ENCODE measurements around the gene ZNF670. TPM values are rescaled to one million over a fixed set of nuclear protein-coding genes. Genes with fewer than 3 reads are reported as not detected.

ZNF670 gene
- total RNA-seq, 2 experiments from 2014 or later = 0.34 to 0.84 TPM

- ChIA-PET CTCF (no interaction called here), POLR2A (no interaction called here)
- Mint-ChIP-seq H3K27ac (no peak overlapping the region), H3K4me1 (ENCODE audit: low read depth) (peaks cover 9% of the 10 kb centered on the region), H3K36me3 (ENCODE audit: low read depth) (peaks cover 7% of the 10 kb centered on the region), H3K9me3 (ENCODE audit: insufficient read depth) (no peaks in the 10 kb centered on the region), H3K27me3 (ENCODE audit: low read depth) (peaks cover 28% of the 10 kb centered on the region), H3K4me3 (no peak overlapping the region)
- no peak for ATAC-seq
- DNase-seq = no peak
Measured at GRCh38 chr1:247113733-247114271, 35.2 kb upstream of the ZNF670 start.

- peaks cover 34% of the 10 kb centered on the region for H3K27me3 Mint-ChIP-seq (ENCODE audit: low read depth)
- H3K4me1 Mint-ChIP-seq (ENCODE audit: low read depth) = peaks cover 9% of the 10 kb centered on the region
- CTCF ChIA-PET = no interaction called here
- no peak for ATAC-seq
- DNase-seq = no peak
- H3K4me3 Mint-ChIP-seq = no peak overlapping the region
- no peaks in the 10 kb centered on the region for H3K9me3 Mint-ChIP-seq (ENCODE audit: insufficient read depth)
- no peak overlapping the region for H3K27ac Mint-ChIP-seq
- POLR2A ChIA-PET = no interaction called here
- H3K36me3 Mint-ChIP-seq (ENCODE audit: low read depth) = peaks cover 7% of the 10 kb centered on the region
Measured at GRCh38 chr1:247113094-247113497, 34.5 kb upstream of the ZNF670 start.

GRCh38 chr1:247112479-247112781 is 33.8 kb upstream of the ZNF670 start:
- Mint-ChIP-seq H3K4me3 (peak overlapping the region; percentile 15), H3K27me3 (ENCODE audit: low read depth) (peaks cover 37% of the 10 kb centered on the region), H3K9me3 (ENCODE audit: insufficient read depth) (peaks cover 2% of the 10 kb centered on the region), H3K27ac (no peak overlapping the region), H3K36me3 (ENCODE audit: low read depth) (peaks cover 7% of the 10 kb centered on the region), H3K4me1 (ENCODE audit: low read depth) (peaks cover 9% of the 10 kb centered on the region)
- ChIA-PET POLR2A (no interaction called here), CTCF (no interaction called here)
- ATAC-seq (no peak), DNase-seq (no peak)

- peaks cover 7% of the 10 kb centered on the region for H3K9me3 Mint-ChIP-seq (ENCODE audit: insufficient read depth)
- CTCF ChIA-PET = no interaction called here
- H3K27me3 Mint-ChIP-seq (ENCODE audit: low read depth) = peaks cover 37% of the 10 kb centered on the region
- POLR2A ChIA-PET = no interaction called here
- peaks cover 9% of the 10 kb centered on the region for H3K4me1 Mint-ChIP-seq (ENCODE audit: low read depth)
- ATAC-seq (peak; percentile 46), DNase-seq (no peak)
- H3K4me3 Mint-ChIP-seq = no peak overlapping the region
- no peak overlapping the region for H3K27ac Mint-ChIP-seq
- H3K36me3 Mint-ChIP-seq (ENCODE audit: low read depth) = peaks cover 7% of the 10 kb centered on the region
Measured at GRCh38 chr1:247111700-247112478, 33.3 kb upstream of the ZNF670 start.

DNA sequence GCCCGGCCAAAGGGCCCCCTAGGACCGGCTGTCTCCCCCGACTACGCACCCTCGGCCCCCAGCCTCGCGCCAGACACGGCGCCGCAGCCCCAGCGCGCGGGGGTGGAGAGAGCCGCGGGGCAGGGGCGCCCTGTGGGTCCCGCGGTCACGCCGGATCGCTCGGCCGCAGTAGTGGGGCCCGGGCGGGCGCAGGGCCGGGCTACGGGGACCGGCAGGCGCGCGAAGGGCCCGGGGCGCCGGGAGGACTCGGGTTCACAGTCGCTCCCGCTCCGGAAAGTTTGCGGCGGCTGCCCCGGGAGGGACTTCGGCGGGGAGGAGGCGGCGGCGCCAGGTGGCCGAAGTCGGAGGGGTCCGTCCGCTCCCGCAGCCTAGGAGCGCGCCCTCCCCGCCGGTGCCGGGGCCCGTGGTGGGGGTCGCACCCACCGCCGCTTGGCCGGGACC is 32.7 kb upstream of the ZNF670 start:
- Mint-ChIP-seq H3K4me1 (ENCODE audit: low read depth) (peaks cover 9% of the 10 kb centered on the region), H3K27me3 (ENCODE audit: low read depth) (peaks cover 37% of the 10 kb centered on the region), H3K4me3 (peak overlapping the region; percentile 55), H3K27ac (no peak overlapping the region), H3K9me3 (ENCODE audit: insufficient read depth) (peaks cover 9% of the 10 kb centered on the region), H3K36me3 (ENCODE audit: low read depth) (peaks cover 7% of the 10 kb centered on the region)
- ChIA-PET POLR2A (no interaction called here), CTCF (no interaction called here)
- ATAC-seq (peak; percentile 43), DNase-seq (no peak)

DNA sequence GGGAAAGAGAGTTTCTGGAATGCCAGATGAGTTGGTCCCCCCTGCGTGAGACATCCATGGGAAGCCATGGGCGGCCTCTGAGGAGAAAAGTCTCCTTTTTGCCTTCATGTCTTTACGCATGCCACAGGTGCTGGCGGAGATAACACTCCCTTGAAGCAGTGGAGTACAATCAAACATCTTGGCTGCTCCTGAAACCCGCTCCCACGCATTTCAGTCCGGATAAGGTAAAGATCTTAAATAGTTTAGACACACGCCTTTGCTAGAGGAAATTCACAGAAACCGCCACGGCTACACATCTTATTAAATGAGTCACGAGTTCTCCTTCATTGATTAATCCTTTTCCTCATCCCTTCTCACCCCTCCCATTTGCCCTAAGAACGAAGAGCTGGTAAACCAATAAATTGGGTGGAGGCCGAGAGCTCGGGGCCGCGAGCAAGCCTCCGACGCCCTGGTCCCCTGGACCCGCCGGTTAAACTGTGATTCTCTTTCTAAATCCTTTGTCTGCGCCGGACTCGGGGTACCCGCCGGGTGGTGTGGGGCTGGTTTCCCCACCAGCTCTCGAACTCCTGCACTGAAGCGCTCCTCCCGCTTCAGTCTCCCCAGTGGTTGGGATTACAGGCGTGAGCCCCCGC is 32.1 kb upstream of the ZNF670 start:
- ChIA-PET CTCF (no interaction called here), POLR2A (no interaction called here)
- H3K27me3 Mint-ChIP-seq (ENCODE audit: low read depth) = peaks cover 37% of the 10 kb centered on the region
- DNase-seq (no peak), ATAC-seq (no peak)
- H3K27ac Mint-ChIP-seq = no peak overlapping the region
- H3K9me3 Mint-ChIP-seq (ENCODE audit: insufficient read depth) = peaks cover 9% of the 10 kb centered on the region
- peaks cover 9% of the 10 kb centered on the region for H3K4me1 Mint-ChIP-seq (ENCODE audit: low read depth)
- H3K36me3 Mint-ChIP-seq (ENCODE audit: low read depth) = peaks cover 7% of the 10 kb centered on the region
- peak overlapping the region; percentile 55 for H3K4me3 Mint-ChIP-seq

DNA sequence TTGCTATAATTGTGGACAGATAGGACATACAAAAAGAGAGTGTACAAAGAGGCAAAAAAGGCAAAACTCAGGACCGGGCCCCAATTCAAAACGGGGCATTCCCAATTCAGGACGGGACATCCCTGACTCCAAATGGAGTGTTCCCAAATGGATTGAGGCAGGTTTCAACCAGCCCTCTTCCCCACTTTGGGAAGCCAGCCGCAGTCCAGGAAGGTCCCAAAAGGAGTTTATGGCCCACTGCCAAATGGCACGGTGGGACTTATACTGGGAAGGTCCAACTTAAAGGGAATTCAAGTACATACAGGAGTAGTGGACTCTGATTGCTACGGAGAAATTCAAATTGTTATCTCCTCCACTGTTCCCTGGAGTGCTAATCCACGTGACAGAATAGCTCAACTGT is 29.1 kb upstream of the ZNF670 start:
- H3K9me3 Mint-ChIP-seq (ENCODE audit: insufficient read depth) = peaks cover 15% of the 10 kb centered on the region
- ChIA-PET POLR2A (no interaction called here), CTCF (no interaction called here)

DNA sequence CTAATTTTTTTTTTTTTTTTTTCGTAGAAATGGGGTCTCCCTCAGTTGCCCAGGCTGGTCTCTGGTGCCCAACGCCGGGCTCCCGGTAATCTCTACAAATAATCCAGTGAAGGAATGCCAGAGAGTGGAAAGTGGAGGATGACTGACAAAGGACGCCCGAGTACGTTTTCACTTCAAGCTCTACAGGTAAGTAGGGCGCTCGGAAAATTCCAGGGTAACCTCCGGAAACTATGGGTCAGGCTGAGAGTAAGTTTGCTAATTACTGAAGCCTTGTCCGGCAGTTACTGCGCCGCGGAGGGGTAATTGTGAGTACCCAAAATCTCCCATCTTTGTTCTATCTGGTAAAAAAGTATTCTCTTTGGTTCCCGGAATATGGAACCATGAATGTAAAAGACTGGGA is 27.4 kb upstream of the ZNF670 start:
- ChIA-PET CTCF (no interaction called here), POLR2A (no interaction called here)
- Mint-ChIP-seq H3K27ac (no peak overlapping the region), H3K9me3 (ENCODE audit: insufficient read depth) (peaks cover 27% of the 10 kb centered on the region), H3K4me1 (ENCODE audit: low read depth) (peaks cover 26% of the 10 kb centered on the region), H3K4me3 (no peak overlapping the region), H3K36me3 (ENCODE audit: low read depth) (peaks cover 34% of the 10 kb centered on the region), H3K27me3 (ENCODE audit: low read depth) (peaks cover 23% of the 10 kb centered on the region)
- no peak for ATAC-seq
- DNase-seq = no peak

More for the DNA sequence above, 29.1 kb upstream of the ZNF670 start:
- Mint-ChIP-seq H3K4me1 (ENCODE audit: low read depth) (peaks cover 20% of the 10 kb centered on the region), H3K27me3 (ENCODE audit: low read depth) (peaks cover 29% of the 10 kb centered on the region), H3K27ac (no peak overlapping the region), H3K36me3 (ENCODE audit: low read depth) (peaks cover 18% of the 10 kb centered on the region), H3K4me3 (no peak overlapping the region)
- ATAC-seq = no peak
- no peak for DNase-seq

- ATAC-seq = no peak
- Mint-ChIP-seq H3K4me3 (peak overlapping the region; percentile 90), H3K4me1 (ENCODE audit: low read depth) (peaks cover 21% of the 10 kb centered on the region), H3K9me3 (ENCODE audit: insufficient read depth) (peaks cover 32% of the 10 kb centered on the region), H3K27ac (peak overlapping the region; percentile 4), H3K36me3 (ENCODE audit: low read depth) (peaks cover 42% of the 10 kb centered on the region), H3K27me3 (ENCODE audit: low read depth) (peaks cover 17% of the 10 kb centered on the region)
- CTCF ChIA-PET = no interaction called here
- POLR2A ChIA-PET = interaction anchor here (1.0 kb wide), 1 partner anchor 226 kb away, joined by 3 read pairs; no protein-coding TSS in a partner anchor
- no peak for DNase-seq
Measured at GRCh38 chr1:247104965-247105364, 26.4 kb upstream of the ZNF670 start.

GRCh38 chr1:247103859-247104591 is 25.4 kb upstream of the ZNF670 start, which contains the start of gene ZNF669:
Gene ZNF669 (minus strand): TSS chr1:247104356. CDS start chr1:247104199, 157 bp downstream.
- Mint-ChIP-seq H3K27me3 (ENCODE audit: low read depth) (peaks cover 11% of the 10 kb centered on the region), H3K9me3 (ENCODE audit: insufficient read depth) (peaks cover 32% of the 10 kb centered on the region), H3K4me1 (ENCODE audit: low read depth) (peaks cover 21% of the 10 kb centered on the region), H3K27ac (peak within 1 kb of the TSS; percentile 91), H3K4me3 (peak within 1 kb of the TSS; percentile 90), H3K36me3 (ENCODE audit: low read depth) (peaks cover 46% of the 10 kb centered on the region)
- DNase-seq (peak; percentile 95), ATAC-seq (peak; percentile 98)
- CTCF ChIA-PET = no interaction called here
- POLR2A ChIA-PET = interaction anchor here (0.6 to 1.0 kb wide), 3 partner anchors 106 to 227 kb away, joined by 3 to 4 read pairs (median 3); no protein-coding TSS in a partner anchor

DNA sequence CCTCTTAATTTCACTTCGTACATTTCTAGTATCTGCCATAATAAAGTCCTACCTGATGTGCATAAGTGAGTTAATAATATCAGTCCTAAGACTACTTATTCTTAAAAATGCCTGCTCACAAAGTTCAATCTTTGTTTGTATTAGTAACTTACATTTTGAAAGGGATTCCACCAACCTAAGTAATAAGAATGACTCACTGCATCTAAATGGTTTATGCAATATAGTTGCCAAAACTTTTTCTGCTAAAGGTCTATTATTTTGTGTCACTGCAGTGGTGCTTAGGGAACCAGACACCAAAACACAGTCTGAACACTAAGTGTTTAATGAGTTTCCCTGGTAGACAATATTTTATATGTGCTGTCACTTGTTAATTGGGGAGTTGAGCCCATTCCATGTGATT is 23.8 kb upstream of the ZNF670 start:
- Mint-ChIP-seq H3K36me3 (ENCODE audit: low read depth) (peaks cover 61% of the 10 kb centered on the region), H3K27me3 (ENCODE audit: low read depth) (no peaks in the 10 kb centered on the region), H3K27ac (no peak overlapping the region), H3K9me3 (ENCODE audit: insufficient read depth) (peaks cover 39% of the 10 kb centered on the region), H3K4me1 (ENCODE audit: low read depth) (peaks cover 21% of the 10 kb centered on the region), H3K4me3 (no peak overlapping the region)
- DNase-seq = no peak
- CTCF ChIA-PET = no interaction called here
- no peak for ATAC-seq
- POLR2A ChIA-PET = no interaction called here

Data from activated CD8-positive, alpha-beta T cell treated with anti-CD3 and anti-CD28 coated beads, Interleukin-2, amount 10 ng/mL, durations not matched to agents 7 days and 5 days (primary cell).